HEK293T (cell line): ENCODE measurements around the gene SHFL.

ENCODE experiments used
- ARNT ChIP-seq: fragments of 450-650 bp; IDR thresholded peaks from 2 replicates; pipeline ENCODE4 v1.6.1; 2017; ENCODE audit warnings: mild to moderate bottlenecking
- BHLHE40 ChIP-seq: fragments of 450-650 bp; IDR thresholded peaks from 2 replicates; pipeline ENCODE4 v1.6.1; 2016; ENCODE audit warnings: mild to moderate bottlenecking, moderate library complexity, borderline replicate concordance
- ELF4 ChIP-seq: fragments of 450-650 bp; IDR thresholded peaks from 2 replicates; pipeline ENCODE4 v1.6.1; 2017; ENCODE audit warnings: antibody characterized with exemption
- FOXA1 ChIP-seq: fragments of 450-650 bp; IDR thresholded peaks from 2 replicates; pipeline ENCODE4 v1.6.1; 2016; ENCODE audit warnings: mild to moderate bottlenecking
- FOXK2 ChIP-seq: fragments of 450-650 bp; IDR thresholded peaks from 2 replicates; pipeline ENCODE4 v1.6.1; 2016; ENCODE audit warnings: mild to moderate bottlenecking
- FOXM1 ChIP-seq: fragments of 450-650 bp; IDR thresholded peaks from 2 replicates; pipeline ENCODE4 v1.6.1; 2017; ENCODE audit warnings: mild to moderate bottlenecking, borderline replicate concordance
- HDGF ChIP-seq: fragments of 450-650 bp; IDR thresholded peaks from 2 replicates; pipeline ENCODE4 v1.6.1; 2017; ENCODE audit warnings: antibody characterized with exemption, borderline replicate concordance
- L3MBTL2 ChIP-seq: fragments of 450-650 bp; conservative IDR thresholded peaks from 2 replicates; pipeline ENCODE4 v1.6.1; 2016; ENCODE audit warnings: mild to moderate bottlenecking
- NFRKB ChIP-seq: fragments of 450-650 bp; IDR thresholded peaks from 2 replicates; pipeline ENCODE4 v1.6.1; 2016; ENCODE audit warnings: mild to moderate bottlenecking, moderate library complexity
- PKNOX1 ChIP-seq: fragments of 450-650 bp; IDR thresholded peaks from 2 replicates; pipeline ENCODE4 v1.6.1; 2016
- SP1 ChIP-seq: fragments of 450-650 bp; IDR thresholded peaks from 2 replicates; pipeline ENCODE4 v1.6.1; 2017
- SUZ12 ChIP-seq: fragments of 450-650 bp; IDR thresholded peaks from 2 replicates; pipeline ENCODE4 v1.6.1; 2016; ENCODE audit warnings: mild to moderate bottlenecking
- TARDBP ChIP-seq: fragments of 450-650 bp; IDR thresholded peaks from 2 replicates; pipeline ENCODE4 v1.6.1; 2016
- ZNF384 ChIP-seq: fragments of 450-650 bp; IDR thresholded peaks from 2 replicates; pipeline ENCODE4 v1.6.1; 2016

- TF ChIP-seq NFRKB (no peak), BHLHE40 (no peak), FOXK2 (no peak), TARDBP (no peak), ELF4 (no peak), HDGF (no peak), SUZ12 (no peak), PKNOX1 (no peak), SP1 (no peak), ARNT (no peak), L3MBTL2 (no peak), FOXA1 (no peak), ZNF384 (no peak), FOXM1 (no peak)
Measured at GRCh38 chr19:10107254-10107653, 21.1 kb downstream of the SHFL start.
